ENCODE measurements around the gene SPPL2B.
A peak's percentile ranks its signal among the peaks of the same experiment; 100 is the strongest.

SPPL2B gene

DNA sequence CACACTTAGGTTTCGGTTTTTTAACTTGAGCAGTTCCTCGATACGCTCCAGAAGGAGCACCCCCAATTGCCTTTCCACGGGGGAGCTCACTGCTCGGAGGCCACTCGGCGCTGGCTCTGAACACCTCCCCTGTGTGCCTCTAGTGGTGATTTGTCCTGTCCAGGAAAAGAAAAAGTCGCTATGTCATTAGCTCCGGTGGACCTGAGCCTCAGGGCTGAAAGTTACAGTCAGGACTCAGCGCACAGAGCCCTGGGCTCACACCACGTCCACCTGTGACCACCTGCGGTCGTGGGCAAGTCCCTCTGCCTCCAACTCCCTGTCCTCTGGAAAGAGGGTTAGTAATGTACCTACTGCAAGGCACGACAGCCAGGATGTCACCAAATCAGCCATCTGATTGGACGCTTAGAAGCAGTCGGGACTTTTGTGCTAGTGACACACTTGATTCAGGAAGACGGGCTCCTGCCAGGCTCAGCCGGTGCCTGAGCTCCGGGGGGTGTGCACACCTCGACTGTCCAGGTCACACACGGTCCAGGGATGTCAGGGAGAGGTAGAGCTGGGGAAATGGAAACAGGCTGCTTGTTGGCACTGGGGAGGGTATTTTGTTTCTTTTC, 27.7 kb downstream of the SPPL2B start:
- no peak for DNase-seq

- DNase-seq = no peak
Measured at GRCh38 chr19:2357279-2358206, 29.1 kb downstream of the SPPL2B start.

GRCh38 chr19:2358548-2359173, 30.2 kb downstream of the SPPL2B start:
- no peak for DNase-seq

- DNase-seq = no peak
Measured at GRCh38 chr19:2359992-2360685, 31.7 kb downstream of the SPPL2B start, which contains the start of gene TMPRSS9. Gene TMPRSS9 (plus strand): TSS chr19:2360265. CDS start chr19:2389786, 29,521 bp downstream.

DNA sequence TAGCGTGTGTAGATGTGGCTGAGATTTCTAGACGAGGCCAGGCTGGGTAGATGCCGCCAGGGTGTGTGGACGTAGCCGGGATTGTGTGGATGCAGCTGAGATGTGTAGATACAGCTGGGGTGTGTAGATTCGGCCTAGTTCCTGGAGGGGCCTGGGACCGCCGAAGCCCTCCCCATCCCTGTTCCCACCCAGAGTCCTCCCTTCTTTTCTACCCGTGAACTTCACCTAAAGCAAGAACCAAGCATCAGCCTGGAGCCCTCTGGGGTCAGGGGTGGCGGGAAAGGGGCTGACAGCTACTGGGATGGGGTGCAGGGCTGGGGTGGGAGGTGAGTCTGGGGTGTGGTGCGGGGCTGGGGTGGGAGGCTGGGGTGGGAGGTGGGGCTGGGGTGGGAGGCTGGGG, 32.3 kb downstream of the SPPL2B start:
- DNase-seq = no peak

- DNase-seq = no peak
Measured at GRCh38 chr19:2361246-2362045, 33.0 kb downstream of the SPPL2B start.

DNA sequence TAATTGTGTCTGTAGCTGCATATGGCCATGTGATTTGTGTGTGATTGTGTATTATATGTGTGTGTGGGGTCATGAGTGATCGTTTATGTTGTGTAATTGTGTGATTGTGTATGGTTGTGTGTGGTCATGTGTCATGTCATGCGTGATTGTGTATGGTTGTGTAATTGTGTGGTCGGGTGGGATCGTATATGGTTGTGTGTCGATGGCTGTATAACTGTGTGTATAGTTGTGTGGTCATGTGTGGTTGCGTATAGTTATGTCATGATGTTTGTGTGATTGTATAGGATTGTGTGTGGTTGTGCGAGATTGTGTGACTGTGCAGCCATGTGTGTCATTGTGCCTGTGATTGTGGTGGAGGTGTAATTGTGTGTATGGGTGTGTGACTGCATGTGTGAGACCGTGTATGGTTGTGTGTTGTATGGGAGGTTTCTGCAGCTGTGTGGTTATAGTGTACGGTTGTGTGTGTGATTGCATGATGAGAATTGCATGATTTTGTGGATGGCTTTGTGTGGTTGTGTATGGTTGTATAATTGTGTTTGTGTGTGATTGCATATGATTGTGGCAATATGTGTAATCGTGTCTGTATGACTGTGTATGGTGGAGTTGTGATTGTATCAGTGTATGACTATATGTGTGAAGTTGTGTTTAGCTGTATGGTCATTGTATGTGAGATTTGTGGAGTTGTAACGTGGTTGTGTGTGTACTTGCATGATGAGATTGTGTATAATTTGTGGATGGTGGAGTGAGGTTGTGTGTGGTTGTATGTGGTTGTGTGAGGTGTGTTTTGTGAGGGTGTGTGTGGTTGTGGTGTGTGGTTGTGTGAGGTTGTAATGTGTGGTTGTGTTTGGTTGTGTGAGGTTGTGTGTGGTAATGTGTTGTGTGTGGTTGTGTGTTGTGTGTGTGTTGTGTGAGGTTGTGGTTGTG, 33.8 kb downstream of the SPPL2B start:
- no peak for DNase-seq

GRCh38 chr19:2362970-2363300, 34.5 kb downstream of the SPPL2B start:
- no peak for DNase-seq

GRCh38 chr19:2363419-2363818, 34.9 kb downstream of the SPPL2B start:
- no peak for DNase-seq

DNA sequence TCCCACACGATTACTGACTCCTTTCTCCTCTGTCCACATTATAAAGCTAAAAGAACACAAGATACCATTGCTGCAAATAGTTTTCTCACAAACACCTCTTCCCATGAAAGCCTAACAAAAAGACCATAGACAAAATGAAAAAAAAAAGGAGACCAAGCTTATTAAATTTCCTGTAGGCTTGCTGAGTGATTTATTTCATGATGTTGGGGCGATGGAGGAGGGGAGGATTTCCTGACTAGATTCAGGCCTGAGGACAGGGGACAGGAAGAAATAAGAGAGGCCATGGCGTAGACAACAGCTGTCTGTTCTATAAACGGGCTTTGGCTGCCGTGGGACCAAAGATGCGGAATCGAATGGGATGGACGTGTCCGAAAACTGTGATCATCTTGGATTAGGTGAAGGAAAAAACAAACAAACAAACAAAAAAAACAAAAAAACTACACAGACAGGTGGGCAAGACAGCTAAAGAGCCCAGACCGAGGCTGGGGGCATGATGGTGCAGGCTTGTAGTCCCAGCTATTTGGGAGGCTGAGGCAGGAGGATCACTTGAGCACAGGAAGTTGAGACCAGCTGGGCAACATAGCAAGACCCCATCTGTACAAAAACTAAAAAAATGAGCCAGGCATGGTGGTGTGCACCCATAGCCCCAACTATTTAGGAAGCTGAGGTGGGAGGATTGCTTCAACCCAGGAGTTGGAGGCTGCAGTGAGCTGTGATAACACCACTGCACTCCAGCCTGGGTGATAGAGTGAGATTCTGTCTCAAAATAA, 36.9 kb downstream of the SPPL2B start:
- DNase-seq = no peak

DNA sequence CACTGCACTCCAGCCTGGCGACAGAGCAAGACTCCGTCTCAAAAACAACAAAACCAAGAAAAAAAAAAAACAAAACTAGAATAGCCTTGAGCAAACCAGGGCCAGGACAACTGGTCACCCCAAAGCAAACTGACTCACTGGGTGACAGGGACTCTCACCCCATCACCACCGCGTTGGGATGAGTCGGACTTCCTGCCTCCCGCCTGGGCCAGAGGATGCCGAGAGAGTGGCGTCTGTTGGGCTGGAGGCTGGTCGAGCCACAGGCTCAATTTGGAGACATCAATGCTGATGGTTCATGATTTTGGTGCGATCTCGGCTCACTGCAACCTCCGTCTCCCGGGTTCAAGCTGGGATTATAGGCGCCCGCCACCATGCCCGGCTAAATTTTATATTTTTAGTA, 43.2 kb downstream of the SPPL2B start:
- peak; percentile 20 for DNase-seq

DNA sequence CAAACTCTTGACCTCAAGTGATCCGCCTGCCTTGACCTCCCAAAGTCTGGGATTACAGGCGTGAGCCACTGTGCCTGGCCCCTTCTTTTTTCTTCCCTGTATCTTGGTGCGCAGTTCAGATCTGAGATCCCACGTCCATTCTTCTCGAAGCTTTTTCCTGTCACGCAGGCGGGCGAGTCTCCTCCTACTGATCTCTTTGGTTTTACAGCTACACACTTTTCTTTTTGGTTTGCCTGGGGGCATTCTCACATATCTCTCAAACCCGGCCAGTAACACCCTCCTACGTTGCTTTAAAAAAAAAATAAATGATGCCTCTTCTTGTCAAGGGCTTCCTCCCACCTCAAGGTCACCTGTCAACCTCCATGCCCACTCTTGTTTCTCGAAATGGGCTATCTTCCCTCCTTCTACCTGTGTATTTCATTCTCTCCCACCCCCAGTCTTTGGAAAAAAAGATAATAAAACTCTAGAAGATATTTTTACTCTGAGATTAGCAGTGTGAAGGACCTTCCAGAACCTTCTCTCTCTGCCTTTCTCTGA, 43.7 kb downstream of the SPPL2B start:
- no peak for DNase-seq

GRCh38 chr19:2374808-2375207, 46.3 kb downstream of the SPPL2B start:
- no peak for DNase-seq

DNA sequence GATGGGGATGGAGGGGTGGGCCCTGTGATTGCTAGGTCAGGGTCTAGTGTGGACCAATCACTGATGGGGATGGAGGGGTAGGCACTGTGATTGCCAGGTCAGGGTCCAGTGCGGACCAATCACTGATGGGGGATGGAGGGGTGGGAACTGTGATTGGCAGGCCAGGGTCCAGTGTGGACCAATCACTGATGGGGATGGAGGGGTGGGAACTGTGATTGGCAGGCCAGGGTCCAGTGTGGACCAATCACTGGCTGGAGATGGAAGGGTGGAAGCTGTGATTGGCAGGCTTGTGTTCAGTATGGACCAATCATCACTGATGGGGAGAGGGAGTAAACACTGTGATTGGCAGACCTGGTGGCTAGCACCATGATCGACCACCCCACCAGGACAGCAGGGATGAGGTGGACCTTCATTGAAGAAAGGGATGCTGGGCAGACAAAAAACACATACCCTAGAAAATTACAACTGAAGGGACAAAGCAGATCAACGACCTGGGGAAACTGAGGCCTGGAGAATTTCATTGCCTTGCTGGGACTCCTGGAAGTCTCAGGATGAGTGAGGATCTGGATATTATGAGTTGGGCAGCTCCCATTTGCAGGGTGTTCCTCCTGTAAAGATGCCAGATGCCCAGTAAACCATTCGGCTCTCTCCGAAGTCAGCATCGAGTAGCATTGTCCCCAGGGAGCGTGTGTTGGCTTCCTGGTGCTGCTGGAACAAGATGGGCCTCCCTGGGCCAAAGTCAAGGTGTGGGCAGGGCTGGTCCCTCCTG, 47.1 kb downstream of the SPPL2B start:
- no peak for DNase-seq

DNA sequence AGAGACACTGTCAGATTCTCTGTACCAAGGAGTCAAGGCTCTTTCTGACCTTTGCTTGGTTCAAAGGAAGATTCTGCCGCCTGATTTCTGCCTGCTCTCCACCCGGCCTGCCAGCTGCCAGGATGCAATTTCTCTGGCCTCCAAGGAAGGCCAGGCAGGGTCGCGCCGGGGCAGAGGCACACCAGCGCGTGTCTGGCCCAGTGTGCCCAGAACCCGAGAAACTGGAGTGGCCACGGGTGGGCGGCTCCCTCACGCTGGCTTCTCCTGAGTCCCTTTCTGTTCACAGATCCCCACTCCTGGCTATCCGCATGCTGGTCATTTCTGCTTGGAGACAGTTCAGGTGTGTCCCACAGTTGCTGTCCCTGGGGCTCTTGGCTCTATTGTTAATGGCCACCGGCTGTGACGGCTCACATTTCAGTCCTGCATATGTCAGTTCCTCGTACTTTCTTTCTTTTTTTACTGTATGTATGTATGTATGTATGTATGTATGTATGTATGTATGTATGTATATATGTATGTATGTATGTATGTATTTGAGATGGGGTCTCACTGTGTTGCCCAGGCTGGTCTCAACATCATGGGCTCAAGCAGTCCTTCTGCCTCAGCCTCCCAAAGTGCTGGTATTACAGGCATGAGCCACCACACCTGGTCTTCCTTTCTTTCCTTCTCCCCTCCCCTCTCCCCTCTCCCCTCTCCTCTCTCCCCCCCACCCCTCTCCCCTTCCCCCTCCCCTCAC, 48.5 kb downstream of the SPPL2B start:
- no peak for DNase-seq

DNA sequence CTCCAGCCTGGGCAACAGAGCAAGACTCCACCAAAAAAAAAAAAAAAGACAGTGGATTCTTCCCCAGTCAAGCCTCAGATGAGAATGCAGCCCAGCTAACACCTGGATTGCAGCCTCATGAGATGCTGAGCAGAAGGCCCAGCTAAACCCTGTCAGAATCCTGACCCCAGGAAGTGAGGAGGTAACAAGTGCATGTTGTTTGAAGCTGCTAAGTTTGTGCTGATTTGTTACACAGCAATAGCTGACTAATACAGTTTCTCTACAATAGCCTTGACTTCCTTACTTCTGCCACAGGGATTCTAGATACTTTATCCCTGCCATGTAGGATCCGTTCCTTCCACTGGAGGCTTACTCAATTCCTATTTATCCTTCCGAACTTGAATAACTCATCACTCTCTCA, 52.1 kb downstream of the SPPL2B start:
- no peak for DNase-seq

- DNase-seq = peak; percentile 22
Measured at GRCh38 chr19:2381148-2381820, 52.8 kb downstream of the SPPL2B start.

Data from MV-4-11 (cell line).